HG03159 (cell line): ENCODE data around the gene SMIM1.

Source experiments
- ATAC-seq: cut with Tn5 transposase; IDR thresholded peaks from one replicate; pipeline ENCODE4 v1.9.1; 2021; ENCODE audit warnings: mild to moderate bottlenecking, moderate library complexity; ENCODE audit not compliant: unreplicated experiment

Gene SMIM1

DNA sequence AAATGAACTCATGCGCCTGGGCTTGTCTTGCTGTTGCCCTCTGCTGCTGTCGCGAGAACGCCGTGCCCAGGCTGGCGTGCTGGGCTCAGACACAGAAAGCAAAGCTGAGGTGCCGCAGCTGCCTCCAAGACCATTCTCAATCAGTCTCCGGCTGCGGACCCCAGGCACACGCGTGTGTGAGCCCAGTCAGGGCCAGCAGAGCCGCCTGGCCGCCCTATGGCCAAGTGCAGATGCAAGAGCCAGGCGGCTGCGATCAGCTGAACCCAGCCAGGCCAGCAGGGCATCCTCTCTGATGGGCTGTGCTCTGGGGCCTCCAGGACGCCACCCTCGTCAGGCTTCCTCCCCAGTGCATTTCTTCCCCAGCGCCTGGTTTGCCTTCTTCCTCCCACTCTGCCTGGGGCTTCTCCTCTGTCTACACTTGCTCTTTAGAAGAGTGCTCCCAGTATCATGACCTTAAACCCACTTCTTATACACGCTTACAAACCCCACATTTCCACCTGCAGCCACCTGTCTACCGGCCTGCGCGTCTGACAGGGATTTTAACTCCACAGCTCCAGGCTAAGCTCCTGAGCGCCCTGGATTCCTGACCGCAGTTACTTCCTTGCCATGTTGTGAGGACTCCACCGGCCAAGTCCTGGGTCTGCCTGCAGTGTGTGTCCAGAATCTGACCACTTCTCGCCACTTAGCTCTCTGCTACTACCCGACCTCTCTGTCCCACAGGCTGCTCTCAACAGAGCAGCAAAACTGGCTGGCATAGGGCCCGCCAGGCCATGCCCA lies 45.5 kb downstream of the SMIM1 start:
- ATAC-seq, result no peak

DNA sequence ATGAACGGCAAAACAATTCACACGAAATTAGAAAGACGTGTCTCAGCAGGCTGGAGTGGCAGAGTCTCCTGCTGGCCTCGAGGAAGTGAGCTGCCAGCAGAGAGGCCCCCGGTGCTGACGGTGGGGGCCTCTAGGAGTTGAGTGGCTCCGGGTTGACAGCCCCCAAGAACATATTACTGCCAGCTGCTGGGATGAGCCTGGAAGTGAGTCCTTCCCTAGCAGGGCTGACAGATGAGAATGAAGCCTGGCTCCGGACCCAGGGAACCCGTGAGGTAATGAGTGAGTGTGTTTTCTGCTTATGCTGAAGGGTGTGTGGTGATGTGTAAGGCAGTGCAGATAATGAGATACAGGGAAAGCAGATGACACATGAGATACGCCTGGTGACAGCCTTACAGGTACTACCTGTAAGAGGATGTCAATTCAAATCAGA lies 47.2 kb downstream of the SMIM1 start:
- no peak for ATAC-seq

DNA sequence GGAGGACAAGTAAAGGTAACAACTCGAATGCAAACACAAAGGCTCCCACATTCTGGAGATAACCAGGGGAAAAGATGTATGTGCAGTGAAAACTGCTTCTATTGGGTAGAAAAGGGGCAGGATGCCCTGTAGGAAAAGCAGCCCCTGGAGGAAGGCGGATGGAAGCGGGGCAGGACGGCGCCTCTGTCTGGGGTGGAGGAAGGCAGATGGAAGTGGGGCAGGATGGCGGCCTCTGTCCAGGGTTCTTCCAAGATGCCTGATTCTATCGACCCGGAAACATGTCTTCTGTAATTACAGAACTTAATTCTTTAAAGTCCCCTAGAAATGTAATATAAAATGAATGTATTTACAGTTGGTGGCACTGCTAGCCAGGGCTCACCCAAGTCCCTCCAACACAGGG lies 47.8 kb downstream of the SMIM1 start:
- ATAC-seq, result no peak

DNA sequence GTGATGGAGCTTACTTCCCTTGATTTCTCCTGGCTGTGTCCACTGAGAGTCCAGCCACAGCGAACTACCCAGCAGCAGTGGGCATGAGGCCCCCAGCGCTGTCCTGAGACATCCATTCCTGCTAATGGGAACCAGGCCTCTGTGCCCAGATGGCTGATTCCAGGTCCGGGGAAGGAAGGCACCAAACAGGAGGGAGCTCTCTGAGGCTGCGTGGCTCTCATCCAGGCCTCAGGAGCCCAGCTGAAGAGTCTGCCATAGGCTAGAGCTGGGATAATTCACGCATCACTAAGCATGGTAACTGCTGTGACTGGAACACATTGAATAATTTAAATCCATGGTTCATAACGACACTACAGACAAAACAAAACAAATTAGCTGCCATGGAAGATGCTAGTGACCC lies 48.5 kb downstream of the SMIM1 start:
- no peak for ATAC-seq

DNA sequence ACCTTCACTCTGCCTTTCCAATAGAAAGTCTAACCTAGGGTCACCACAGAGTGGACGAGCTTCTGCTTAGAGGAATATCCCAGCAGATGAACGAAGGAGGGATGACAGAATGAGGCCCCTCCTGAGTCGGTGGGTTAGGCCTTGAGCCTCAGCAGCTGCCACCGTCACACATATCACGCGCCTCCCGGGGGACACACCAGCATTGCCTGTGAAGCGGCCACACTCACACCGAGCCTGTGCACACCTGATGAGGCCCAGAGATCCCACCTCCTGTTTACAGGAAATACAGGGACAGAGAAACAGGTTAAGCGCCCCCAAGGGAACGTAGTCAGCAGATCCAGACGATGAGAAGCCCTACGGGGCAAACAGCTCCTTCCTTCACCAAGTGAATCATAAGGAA lies 48.9 kb downstream of the SMIM1 start:
- ATAC-seq, result no peak

DNA sequence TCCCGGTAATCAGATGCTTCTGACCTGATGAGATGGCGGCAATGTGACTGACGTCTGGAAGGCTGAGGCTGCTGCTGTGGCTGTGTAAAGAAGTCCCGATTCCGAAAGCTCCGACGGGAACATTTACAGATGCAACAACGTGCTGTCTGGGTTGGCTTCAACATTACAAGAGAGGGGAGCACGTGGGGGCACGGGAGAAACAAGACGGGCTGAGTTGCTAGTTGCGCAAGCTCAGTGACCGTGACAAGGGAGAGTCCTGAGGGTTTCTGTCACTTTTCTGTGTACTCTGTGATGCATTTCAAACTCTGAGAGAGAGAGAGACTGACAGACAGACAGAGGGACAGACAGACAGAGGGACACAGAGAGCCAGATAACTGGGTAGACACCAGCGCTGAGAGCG lies 49.4 kb downstream of the SMIM1 start:
- no peak for ATAC-seq

DNA sequence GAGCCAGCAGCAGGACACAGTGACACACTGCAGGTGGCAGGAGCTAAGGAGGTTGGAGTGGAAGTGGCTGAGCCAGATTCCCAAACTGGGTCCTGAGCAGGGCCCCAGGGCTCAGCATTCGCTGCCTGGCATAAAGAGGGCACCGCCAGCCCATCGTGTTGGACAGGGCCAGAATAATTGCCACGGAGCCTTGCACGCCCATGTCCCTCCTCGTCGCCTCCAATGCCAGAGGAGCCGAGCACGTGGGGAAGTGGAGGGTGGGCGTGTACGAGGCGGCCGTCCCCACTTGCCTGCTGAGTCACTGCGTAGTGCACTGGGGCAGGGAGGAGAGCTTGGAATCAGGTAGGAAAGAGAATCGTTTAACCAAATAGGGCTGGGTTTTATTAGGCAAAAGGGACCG lies 49.9 kb downstream of the SMIM1 start:
- ATAC-seq, result no peak

DNA sequence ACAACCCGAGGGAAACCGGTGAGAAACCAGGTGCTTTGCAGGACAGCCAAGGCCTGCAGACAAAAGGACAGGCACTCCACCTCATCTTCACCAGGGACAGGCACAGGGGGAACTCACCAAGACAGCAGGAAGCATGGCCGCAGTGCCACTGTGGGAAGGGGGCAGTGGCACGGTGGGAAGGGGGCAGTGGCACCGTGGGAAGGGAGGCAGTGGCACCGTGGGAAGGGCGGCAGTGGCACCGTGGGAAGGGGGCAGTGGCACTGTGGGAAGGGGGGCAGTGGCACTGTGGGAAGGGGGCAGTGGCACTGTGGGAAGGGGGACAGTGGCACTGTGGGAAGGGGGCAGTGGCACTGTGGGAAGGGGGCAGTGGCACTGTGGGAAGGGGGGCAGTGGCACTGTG lies 52.1 kb downstream of the SMIM1 start:
- no peak for ATAC-seq

DNA sequence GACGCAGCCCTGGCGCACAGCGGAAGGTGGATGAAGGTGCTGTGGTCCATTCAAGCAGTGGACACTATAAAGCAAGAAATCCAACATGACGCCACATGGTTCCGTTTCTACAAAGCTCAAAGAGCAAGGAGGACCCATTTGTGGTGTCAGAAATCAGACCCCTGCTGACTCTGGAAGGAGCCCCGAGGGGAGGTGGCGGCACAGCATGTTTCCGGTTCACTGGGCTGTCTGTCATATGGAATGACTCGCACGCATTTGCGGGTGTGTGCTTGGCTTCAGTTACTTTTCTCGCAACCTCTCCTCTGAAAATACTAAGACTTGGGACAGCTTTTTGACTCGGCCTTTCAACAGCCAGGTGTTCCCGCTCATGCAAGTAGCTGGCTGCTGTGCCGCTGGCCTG lies 52.8 kb downstream of the SMIM1 start:
- no peak for ATAC-seq
